Rectal smooth muscle tissue (tissue), 1 donor: Measurements from ENCODE around the gene TMEM109.
"Not testable (repeated sequence)": the region's sequence is repeated elsewhere in the genome, so short reads cannot be mapped to it uniquely, and the experiment has no call there.

ENCODE experiments used
- H3K27ac ChIP-seq: one replicate; pipeline ENCODE4 v1.7.0; 2013; ENCODE audit warnings: low read depth, low read length, inconsistent platforms
- H3K27me3 ChIP-seq: one replicate; pipeline ENCODE4 v1.7.0; 2013; ENCODE audit warnings: low read length; ENCODE audit not compliant: control insufficient read depth, insufficient read depth
- H3K36me3 ChIP-seq: one replicate; pipeline ENCODE4 v1.7.0; 2013; ENCODE audit warnings: low read length; ENCODE audit not compliant: control insufficient read depth, insufficient read depth
- H3K4me1 ChIP-seq: one replicate; pipeline ENCODE4 v1.7.0; 2013; ENCODE audit warnings: low read length; ENCODE audit not compliant: control insufficient read depth, insufficient read depth
- H3K4me3 ChIP-seq: one replicate; pipeline ENCODE4 v1.7.0; 2013; ENCODE audit warnings: low read length
- H3K9ac ChIP-seq: one replicate; pipeline ENCODE4 v1.7.0; 2013; ENCODE audit warnings: low read length

TMEM109 gene

DNA sequence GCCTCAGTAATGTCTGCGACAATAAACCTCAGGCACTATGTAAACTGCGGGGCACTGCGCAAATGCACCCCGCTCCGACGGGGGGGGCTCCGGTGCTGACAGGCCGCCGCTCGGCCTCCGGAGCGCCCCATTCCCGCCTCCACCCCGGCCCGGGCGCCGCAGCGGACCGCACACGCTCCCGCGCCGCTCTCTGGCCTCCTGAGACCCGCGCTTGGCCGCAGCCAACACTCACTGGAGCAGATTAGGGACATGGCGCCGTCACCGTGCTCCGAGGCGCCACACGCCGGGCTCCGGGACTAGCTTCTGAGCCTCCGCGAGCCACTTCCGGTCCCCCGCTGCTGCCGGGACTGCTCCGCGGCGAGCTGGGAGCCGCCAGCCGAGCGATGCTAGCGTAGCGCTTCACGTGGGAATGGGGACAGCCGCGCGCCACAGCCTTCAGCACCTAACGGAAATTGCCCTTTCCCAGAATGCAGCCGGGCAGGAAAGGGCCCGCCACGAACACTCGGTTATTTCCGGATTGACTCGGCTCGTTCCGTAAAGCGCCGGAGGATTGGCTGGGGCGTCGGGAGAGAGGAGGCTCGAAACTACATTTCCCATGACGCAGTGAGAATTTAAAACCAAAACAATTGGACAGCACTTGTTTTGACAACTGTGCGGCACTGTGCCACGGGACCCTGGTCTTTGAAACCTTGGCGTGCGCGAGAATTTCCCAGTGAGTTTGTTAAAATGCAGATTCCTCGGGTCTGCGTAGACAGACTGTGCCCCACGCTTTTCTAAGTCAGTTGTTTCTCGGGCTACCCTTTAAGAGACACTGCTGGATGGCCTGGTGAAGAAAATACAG is 7.6 kb upstream of the TMEM109 start, which contains the start of gene PRPF19:
Gene PRPF19, minus strand, starts transcription at position 454 of the 841 bp plus-strand sequence. Its CDS starts 203 bp downstream, at position 251.
- Histone ChIP-seq H3K36me3 (peaks cover 9% of the 10 kb centered on the region), H3K9ac (peak within 1 kb of the TSS; percentile 64), H3K27ac (peak within 1 kb of the TSS; percentile 87)

DNA sequence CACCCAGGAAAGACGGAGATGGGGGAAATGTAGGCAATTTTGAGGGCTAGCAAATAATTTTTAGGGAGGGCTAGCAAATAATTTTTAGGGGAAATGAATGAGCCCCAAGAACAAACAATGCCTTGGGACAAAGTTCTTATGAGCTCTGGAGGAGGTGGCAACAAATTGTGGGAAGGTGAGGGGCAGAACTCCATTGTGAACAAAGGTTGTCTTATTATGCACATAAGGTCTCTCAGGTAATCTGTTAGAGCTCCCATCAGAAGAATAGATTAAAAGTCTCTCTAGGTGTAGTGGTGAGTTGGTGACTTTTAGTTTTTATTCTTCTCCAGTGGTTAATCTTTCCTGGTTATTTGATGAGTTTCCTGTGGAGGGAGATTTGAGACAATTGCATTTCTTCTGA is 5.2 kb upstream of the TMEM109 start:
- Histone ChIP-seq H3K9ac (no peak overlapping the region), H3K4me1 (peaks cover 11% of the 10 kb centered on the region), H3K4me3 (no peak overlapping the region), H3K27ac (no peak overlapping the region), H3K36me3 (no peaks in the 10 kb centered on the region), H3K27me3 (no peaks in the 10 kb centered on the region)

More for the DNA sequence above, 7.6 kb upstream of the TMEM109 start, which contains the start of gene PRPF19:
- Histone ChIP-seq H3K4me3 (peak within 1 kb of the TSS; percentile 77), H3K4me1 (peaks cover 8% of the 10 kb centered on the region), H3K27me3 (no peaks in the 10 kb centered on the region)

DNA sequence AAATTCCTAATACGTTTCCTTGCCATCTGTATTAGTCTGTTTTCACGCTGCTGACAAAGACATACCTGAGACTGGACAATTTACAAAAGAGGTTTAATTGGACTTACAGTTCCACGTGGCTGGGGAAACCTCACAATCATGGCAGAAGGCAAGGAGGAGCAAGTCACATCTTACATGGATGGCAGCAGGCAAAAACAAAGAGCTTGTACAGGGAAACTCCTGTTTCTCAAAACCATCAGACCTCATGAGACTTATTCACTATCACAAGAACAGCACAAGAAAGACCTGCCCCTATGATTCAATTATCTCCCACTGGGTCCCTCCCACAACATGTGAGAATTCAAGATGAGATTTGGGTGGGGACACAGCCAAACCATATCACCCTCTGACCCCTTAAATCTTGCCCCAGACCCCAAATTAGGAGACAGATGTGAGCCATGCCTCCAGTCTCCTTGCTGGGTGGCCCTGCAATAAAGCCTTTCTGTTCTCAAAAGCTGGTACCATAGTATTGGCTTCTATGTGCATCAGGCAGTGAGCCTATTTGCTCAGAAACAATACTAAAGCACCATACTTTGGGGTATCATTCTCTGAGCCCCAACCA is 4.2 kb upstream of the TMEM109 start:
- H3K36me3 ChIP-seq, H3K27me3 ChIP-seq, H3K27ac ChIP-seq, H3K4me3 ChIP-seq, H3K9ac ChIP-seq: not testable (repeated sequence)
- H3K4me1 ChIP-seq: peaks cover 11% of the 10 kb centered on the region

DNA sequence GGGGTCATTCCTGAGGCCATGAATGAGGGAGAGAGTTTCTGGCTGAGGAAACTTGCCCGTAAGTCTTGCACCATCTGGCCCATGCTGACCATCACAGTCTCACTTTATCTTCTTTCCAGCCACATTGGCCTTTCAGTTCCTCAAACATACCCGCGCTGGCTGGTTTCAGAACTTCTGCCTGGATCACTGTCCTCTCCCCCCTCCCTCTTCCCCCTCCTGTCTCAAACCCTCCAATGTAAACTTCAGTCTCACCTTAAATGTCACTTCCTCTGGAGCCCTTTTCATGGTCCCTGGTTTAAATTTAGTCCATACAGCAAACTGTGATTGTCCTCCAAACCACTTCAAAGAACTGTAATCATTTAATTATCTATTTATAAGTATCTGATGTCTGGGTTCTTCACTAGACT is 3.7 kb upstream of the TMEM109 start:
- Histone ChIP-seq H3K27me3 (no peaks in the 10 kb centered on the region), H3K9ac (no peak overlapping the region), H3K27ac (no peak overlapping the region), H3K4me3 (no peak overlapping the region), H3K4me1 (peaks cover 10% of the 10 kb centered on the region), H3K36me3 (no peaks in the 10 kb centered on the region)

DNA sequence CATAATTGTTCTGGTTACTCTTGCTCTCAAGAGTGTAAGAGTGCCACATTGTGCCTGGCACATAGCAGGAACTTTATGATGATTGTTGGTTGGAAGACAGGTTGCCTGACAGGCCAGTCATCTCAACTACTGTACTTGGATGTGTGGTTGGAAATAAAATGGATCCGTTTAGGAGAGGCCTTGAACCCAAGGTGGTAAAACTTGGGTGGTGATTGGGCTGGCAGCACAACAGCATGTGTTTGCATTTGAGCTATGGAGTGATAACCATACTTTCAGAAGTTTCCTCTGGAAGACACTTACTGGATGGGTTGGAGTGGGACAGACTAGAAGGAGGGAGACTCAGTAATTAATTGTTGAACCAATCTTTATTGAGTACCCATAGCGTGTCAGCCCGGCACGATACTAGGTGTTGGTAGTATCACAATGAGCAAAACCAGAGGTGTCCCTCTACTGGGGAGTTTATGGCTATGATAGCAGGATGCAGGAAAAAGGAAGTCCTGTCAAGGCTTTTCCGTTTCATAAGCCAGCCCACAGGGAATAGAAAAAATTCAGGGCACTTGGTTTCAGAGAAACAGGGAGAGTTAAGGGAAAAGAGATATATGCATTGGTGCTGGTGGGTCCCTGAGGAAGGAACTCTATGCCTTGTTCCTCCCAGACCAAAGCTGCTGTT is 3.1 kb upstream of the TMEM109 start:
- Histone ChIP-seq H3K27ac (no peak overlapping the region), H3K4me3 (no peak overlapping the region), H3K27me3 (no peaks in the 10 kb centered on the region), H3K36me3 (no peaks in the 10 kb centered on the region), H3K4me1 (peaks cover 10% of the 10 kb centered on the region), H3K9ac (no peak overlapping the region)

DNA sequence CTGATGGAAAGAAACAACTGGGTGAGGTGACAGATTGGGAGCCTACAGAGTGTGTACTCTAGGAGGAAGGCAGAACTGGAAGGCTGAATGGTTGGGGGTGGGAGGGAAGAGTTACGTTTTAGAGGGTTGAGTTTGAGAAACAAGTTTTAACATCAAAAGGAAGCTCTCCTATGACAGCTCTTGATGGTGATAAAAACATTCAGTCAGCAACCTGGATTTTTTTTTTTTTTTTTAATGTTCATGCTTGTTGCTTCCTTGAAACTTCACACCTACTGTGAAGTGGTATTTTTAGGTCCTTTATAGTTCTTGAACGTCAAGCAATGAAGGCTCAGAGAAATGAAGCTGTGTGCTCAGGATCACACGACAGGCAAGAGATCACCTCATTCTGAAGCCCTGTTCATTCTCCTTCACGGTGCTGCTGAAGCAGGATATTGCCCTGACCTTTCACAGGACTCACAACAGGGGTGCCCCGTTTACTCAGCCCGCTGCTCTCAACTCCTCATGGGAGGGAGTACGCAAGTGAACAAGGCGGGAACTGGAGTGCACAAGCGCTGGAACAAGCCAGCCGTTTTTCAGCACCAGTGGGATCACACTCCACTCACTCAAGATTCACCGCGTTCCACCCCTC is 1.6 kb upstream of the TMEM109 start:
- no peaks in the 10 kb centered on the region for H3K27me3 ChIP-seq
- H3K9ac ChIP-seq: no peak overlapping the region
- peaks cover 11% of the 10 kb centered on the region for H3K4me1 ChIP-seq
- H3K4me3 ChIP-seq: no peak overlapping the region
- H3K27ac ChIP-seq: no peak overlapping the region
- no peaks in the 10 kb centered on the region for H3K36me3 ChIP-seq

GRCh38 chr11:60912851-60913528 is 968 bp upstream of the TMEM109 start:
- Histone ChIP-seq H3K4me1 (peaks cover 11% of the 10 kb centered on the region), H3K4me3 (peak overlapping the region; percentile 92), H3K27me3 (no peaks in the 10 kb centered on the region), H3K36me3 (no peaks in the 10 kb centered on the region), H3K9ac (no peak overlapping the region), H3K27ac (peak overlapping the region; percentile 88)

DNA sequence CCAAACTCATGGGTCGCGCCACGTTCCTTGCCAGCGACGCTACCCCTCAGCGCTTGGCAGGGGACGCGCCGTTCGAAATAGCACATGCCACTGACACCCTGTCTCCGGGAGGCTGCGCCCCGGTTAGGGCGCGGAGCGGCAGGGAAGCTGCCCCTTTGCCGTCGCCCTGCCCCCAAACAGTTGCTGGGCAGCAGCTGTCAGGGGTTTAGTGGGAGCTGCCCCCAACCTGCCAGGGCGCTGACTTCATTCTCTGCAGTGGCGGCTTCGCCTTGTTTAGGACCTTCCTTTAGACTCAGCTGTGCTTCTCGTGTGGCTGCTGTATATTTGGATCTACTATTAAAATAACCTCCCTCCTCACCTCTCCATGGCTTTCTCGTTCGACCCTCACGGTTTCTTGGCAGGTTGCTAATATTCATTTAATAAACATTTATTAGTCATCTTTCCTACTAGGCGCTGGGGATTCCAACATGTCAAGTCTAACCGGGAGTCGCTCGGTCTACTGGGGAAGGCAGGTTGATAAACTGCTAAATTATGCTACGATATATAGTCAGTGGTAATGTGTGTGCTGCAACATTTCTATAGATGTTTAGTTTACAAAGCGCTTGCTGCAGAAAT is 782 bp downstream of the TMEM109 start:
- no peaks in the 10 kb centered on the region for H3K27me3 ChIP-seq
- peak overlapping the region; percentile 92 for H3K4me3 ChIP-seq
- H3K36me3 ChIP-seq: no peaks in the 10 kb centered on the region
- peak overlapping the region; percentile 61 for H3K9ac ChIP-seq
- peak overlapping the region; percentile 88 for H3K27ac ChIP-seq
- H3K4me1 ChIP-seq: peaks cover 11% of the 10 kb centered on the region

DNA sequence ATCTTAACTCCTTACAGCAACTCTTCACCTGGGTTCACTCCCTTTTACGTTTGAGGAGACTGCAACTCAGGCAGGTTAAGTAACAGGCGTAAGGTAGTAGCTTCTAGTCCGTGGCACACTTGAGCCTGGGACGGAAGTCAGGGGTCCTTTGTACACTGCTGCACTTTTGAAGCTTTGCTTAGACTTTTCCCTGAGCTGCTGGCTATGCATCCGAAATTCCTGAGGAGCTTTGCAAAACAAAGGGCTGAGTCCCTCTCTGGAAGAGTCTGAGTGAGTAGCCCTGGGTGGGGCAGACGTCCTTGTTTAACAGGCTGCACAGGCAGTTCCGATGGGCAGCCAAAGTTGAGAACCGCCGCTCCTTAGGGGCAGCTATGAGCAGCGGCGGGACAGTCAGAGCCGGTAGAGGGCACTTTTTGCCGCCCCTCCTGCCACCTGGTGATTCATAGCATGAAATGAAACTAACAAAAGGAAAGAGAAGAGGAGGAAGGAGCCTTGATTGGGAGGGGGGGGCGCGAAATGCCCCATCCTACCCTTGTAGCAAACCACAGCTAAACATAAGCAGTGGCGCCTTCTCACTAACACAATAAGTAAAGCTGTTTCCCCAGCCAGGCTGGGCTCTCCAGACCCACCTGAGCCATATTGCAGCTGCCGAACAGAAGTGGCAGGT is 1.4 kb downstream of the TMEM109 start:
- Histone ChIP-seq H3K4me3 (peak overlapping the region; percentile 92), H3K27me3 (no peaks in the 10 kb centered on the region), H3K27ac (peak overlapping the region; percentile 15), H3K36me3 (peaks cover 5% of the 10 kb centered on the region), H3K4me1 (peaks cover 11% of the 10 kb centered on the region), H3K9ac (peak overlapping the region; percentile 49)

DNA sequence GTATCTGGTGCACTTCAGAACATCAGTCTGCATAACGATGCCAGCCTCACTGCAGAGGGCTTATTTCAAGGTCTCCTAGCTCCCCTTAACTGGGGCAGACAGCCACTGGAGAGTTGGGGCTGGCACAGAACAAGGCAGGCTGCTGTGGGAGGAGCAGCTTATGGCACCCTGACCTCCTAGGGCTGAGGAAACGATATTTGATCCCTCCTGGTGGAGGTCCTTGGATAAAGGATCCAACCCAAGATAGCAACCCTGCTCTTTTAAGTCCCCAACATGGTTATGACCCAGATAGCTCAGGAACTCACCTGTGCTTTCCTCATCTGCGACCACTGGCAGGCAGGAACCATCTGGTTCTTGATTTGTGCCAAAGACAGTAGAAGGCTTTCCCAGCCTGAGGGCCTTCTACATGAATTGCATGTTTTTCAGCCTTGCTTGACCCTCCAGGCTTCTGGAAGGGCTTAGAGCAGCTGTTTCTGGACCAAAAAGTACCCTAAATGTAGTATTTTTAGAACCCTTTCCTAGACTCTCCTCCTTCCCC is 2.8 kb downstream of the TMEM109 start:
- no peak overlapping the region for H3K4me3 ChIP-seq
- H3K27me3 ChIP-seq: no peaks in the 10 kb centered on the region
- peaks cover 16% of the 10 kb centered on the region for H3K36me3 ChIP-seq
- H3K27ac ChIP-seq: no peak overlapping the region
- no peak overlapping the region for H3K9ac ChIP-seq
- peaks cover 11% of the 10 kb centered on the region for H3K4me1 ChIP-seq

- Histone ChIP-seq H3K4me3 (no peak overlapping the region), H3K4me1 (peaks cover 11% of the 10 kb centered on the region), H3K36me3 (peaks cover 20% of the 10 kb centered on the region), H3K27me3 (no peaks in the 10 kb centered on the region), H3K27ac (no peak overlapping the region), H3K9ac (no peak overlapping the region)
Observed at GRCh38 chr11:60917267-60917666, 3.3 kb downstream of the TMEM109 start.
